HepG2 (cell line): ENCODE data around the gene TADA2A. TPM values are rescaled to one million over a fixed set of nuclear protein-coding genes. Genes with fewer than 3 reads are reported as not detected.
A peak's percentile ranks its signal among the peaks of the same experiment; 100 is the strongest.

Source experiments
- ADNP ChIP-seq: sonication (generic); formaldehyde crosslinking; IDR thresholded peaks from 2 replicates; pipeline ENCODE4 v1.4.0; 2020; ENCODE audit warnings: missing genetic modification reagents
- BRD4 ChIP-seq: sonication (generic); formaldehyde crosslinking; IDR thresholded peaks from 2 replicates; pipeline ENCODE4 v1.4.0; 2020; ENCODE audit warnings: missing genetic modification reagents
- CREM ChIP-seq, 2 experiments: sonication (generic) in 1 of 2; formaldehyde crosslinking in 1 of 2; IDR thresholded peaks; 2 replicates each; pipeline versions ENCODE4 v1.4.0 to v1.6.1; 2016 to 2020; ENCODE audit warnings: antibody characterized with exemption in 1 of 2, mild to moderate bottlenecking in 1 of 2, missing genetic modification reagents in 1 of 2
- DPF2 ChIP-seq: sonication (generic); formaldehyde crosslinking; IDR thresholded peaks from 2 replicates; pipeline ENCODE4 v1.4.0; 2020; ENCODE audit warnings: mild to moderate bottlenecking, low read depth, missing genetic modification reagents, borderline replicate concordance
- GFI1 ChIP-seq: sonication (generic); formaldehyde crosslinking; IDR thresholded peaks from 2 replicates; pipeline ENCODE4 v1.5.0; 2020; ENCODE audit warnings: missing genetic modification reagents, mild to moderate bottlenecking, borderline replicate concordance
- GTF3A ChIP-seq: sonication (generic); formaldehyde crosslinking; conservative IDR thresholded peaks from 2 replicates; pipeline ENCODE4 v1.4.0; 2020; ENCODE audit warnings: mild to moderate bottlenecking, missing genetic modification reagents
- KDM1A ChIP-seq: IDR thresholded peaks from 2 replicates; pipeline ENCODE4 v1.6.1; 2016; ENCODE audit warnings: missing compliant biosample characterization
- MBD4 ChIP-seq: IDR thresholded peaks from 2 replicates; pipeline ENCODE4 v1.6.1; 2012; ENCODE audit warnings: low read length, inconsistent platforms, borderline replicate concordance
- NCOA1 ChIP-seq: sonication (generic); formaldehyde crosslinking; IDR thresholded peaks from 2 replicates; pipeline ENCODE4 v1.9.0; 2021; ENCODE audit warnings: missing genetic modification reagents
- NFKBIZ ChIP-seq: IDR thresholded peaks from 2 replicates; pipeline ENCODE4 v1.6.1; 2018; ENCODE audit warnings: missing genetic modification reagents, missing compliant biosample characterization
- PPARG ChIP-seq: conservative IDR thresholded peaks from 2 replicates; pipeline ENCODE4 v1.6.1; 2016; ENCODE audit warnings: missing biosample characterization, missing genetic modification reagents
- SAP130 ChIP-seq: IDR thresholded peaks from 2 replicates; pipeline ENCODE4 v1.6.1; 2016; ENCODE audit warnings: low read depth
- SATB2 ChIP-seq: sonication (generic); formaldehyde crosslinking; IDR thresholded peaks from 2 replicates; pipeline ENCODE4 v1.5.0; 2020; ENCODE audit warnings: missing genetic modification reagents
- SNAPC2 ChIP-seq: sonication (generic); formaldehyde crosslinking; IDR thresholded peaks from 2 replicates; pipeline ENCODE4 v1.8.1; 2022; ENCODE audit warnings: mild to moderate bottlenecking, missing genetic modification reagents
- YY1 ChIP-seq: IDR thresholded peaks from 2 replicates; pipeline ENCODE4 v1.6.1; 2011; ENCODE audit warnings: low read length, low read depth, moderate library complexity, mild to moderate bottlenecking; ENCODE audit not compliant: insufficient read depth, insufficient replicate concordance
- ZNF207 ChIP-seq: fragments of 450-650 bp; IDR thresholded peaks from 2 replicates; pipeline ENCODE4 v1.6.1; 2016; ENCODE audit warnings: antibody characterized with exemption, borderline replicate concordance
- ZNF326 ChIP-seq: sonication (generic); formaldehyde crosslinking; IDR thresholded peaks from 2 replicates; pipeline ENCODE4 v1.4.0; 2020; ENCODE audit warnings: missing genetic modification reagents, borderline replicate concordance
- ZNF383 ChIP-seq: sonication (generic); formaldehyde crosslinking; IDR thresholded peaks from 2 replicates; pipeline ENCODE4 v1.4.0; 2020; ENCODE audit warnings: missing genetic modification reagents, mild to moderate bottlenecking, borderline replicate concordance
- ZNF44 ChIP-seq: sonication (generic); formaldehyde crosslinking; IDR thresholded peaks from 2 replicates; pipeline ENCODE4 v1.5.1; 2020; ENCODE audit warnings: mild to moderate bottlenecking, missing genetic modification reagents
- ZNF547 ChIP-seq: sonication (generic); formaldehyde crosslinking; IDR thresholded peaks from 2 replicates; pipeline ENCODE4 v1.5.1; 2020; ENCODE audit warnings: mild to moderate bottlenecking, missing genetic modification reagents
- ZNF598 ChIP-seq: sonication (generic); formaldehyde crosslinking; IDR thresholded peaks from 2 replicates; pipeline ENCODE4 v1.5.1; 2020; ENCODE audit warnings: mild to moderate bottlenecking, missing genetic modification reagents, borderline replicate concordance
- ZNF616 ChIP-seq: sonication (generic); formaldehyde crosslinking; IDR thresholded peaks from 2 replicates; pipeline ENCODE4 v1.5.0; 2020; ENCODE audit warnings: low read depth, mild to moderate bottlenecking, missing genetic modification reagents
- ZNF670 ChIP-seq: sonication (generic); formaldehyde crosslinking; IDR thresholded peaks from 2 replicates; pipeline ENCODE4 v1.8.0; 2022; ENCODE audit warnings: mild to moderate bottlenecking, missing genetic modification reagents, borderline replicate concordance
- ZNF713 ChIP-seq: sonication (generic); formaldehyde crosslinking; IDR thresholded peaks from 2 replicates; pipeline ENCODE4 v1.4.0; 2020; ENCODE audit warnings: mild to moderate bottlenecking, missing genetic modification reagents
- polyA plus RNA-seq, 8 experiments: library from polyadenylated mRNA; depleted of rRNA in 3 of 8; stranded (reverse) in 7 of 8; unstranded in 1 of 8; fragments of >200 nt; fragmentation: Illumina TruSeq in 4 of 8; extraction: Trizol in 4 of 8; gene quantifications; 2 replicates each; pipeline versions ENCODE4 v1.2.1 to v1.2.3, GENCODE V29; 2011 to 2016; ENCODE audit warnings: low read depth in 4 of 8, missing spikeins in 1 of 8, mixed read lengths in 1 of 8; ENCODE audit not compliant: insufficient read depth in 1 of 8
- total RNA-seq, 5 experiments: library from RNA; depleted of rRNA; stranded (reverse); fragments of >200 nt; fragmentation: Illumina TruSeq; extraction: Trizol; gene quantifications; 2 replicates each; pipeline ENCODE4 v1.2.3, GENCODE V29; 2016; ENCODE audit warnings: low read depth in 1 of 5
- TF ChIP-seq, protein P1 (sequence below): sonication (generic); formaldehyde crosslinking; IDR thresholded peaks from 2 replicates; pipeline ENCODE4 v1.5.1; 2020; ENCODE audit warnings: mild to moderate bottlenecking, missing genetic modification reagents
- TF ChIP-seq, protein P2 (sequence below): conservative IDR thresholded peaks from 2 replicates; pipeline ENCODE4 v1.6.1; 2018; ENCODE audit warnings: missing genetic modification reagents
- TF ChIP-seq, protein P3 (sequence below): sonication (generic); formaldehyde crosslinking; IDR thresholded peaks from 2 replicates; pipeline ENCODE4 v1.8.0; 2022; ENCODE audit warnings: mild to moderate bottlenecking, missing genetic modification reagents

Gene TADA2A
- total and polyA plus RNA-seq, 2 of the 13 experiments (the other 11 are each of a cell fraction or from before 2014, with no cell fraction given), result 8.0 to 14.0 TPM

DNA sequence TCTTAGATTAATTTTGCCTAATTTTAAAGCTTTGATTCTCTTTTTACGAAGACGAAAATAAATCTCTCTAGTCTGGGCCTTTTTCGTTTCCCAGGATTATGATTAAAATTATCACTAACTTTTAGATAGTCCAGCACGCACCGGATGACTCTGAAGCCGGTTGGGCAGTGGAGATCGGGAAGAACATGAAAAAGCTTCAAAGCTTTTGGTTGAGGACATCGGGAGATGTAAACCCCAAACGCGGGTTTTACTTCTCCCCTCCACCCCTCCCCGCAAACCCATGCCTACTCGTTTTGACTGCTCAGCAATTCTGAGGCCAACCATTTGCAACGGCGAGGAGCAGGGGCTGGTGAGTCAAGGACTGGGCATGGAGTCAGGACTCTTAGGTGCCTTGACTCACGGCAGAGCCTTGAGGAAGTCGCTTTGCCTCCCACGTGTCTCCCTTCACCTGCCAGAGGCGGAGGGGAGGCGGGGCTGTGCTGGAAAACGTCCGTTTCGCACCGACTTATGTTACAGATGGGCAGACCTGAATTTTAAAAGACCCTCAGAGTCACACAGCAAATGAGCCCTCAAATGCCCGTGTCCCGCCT lies 82.0 kb downstream of the TADA2A start (continued):
- TF ChIP-seq ZNF670 (CRISPR knock-in tag) (no peak), ZNF713 (no peak), GFI1 (CRISPR knock-in tag) (no peak; the same call in 1 of the 2 replicates), ZNF598 (CRISPR knock-in tag) (peak; percentile 73; the same call in 1 of the 2 replicates), ZNF547 (CRISPR knock-in tag) (peak; percentile 69; the same call in 1 of the 2 replicates), ZNF207 (no peak), SAP130 (CRISPR knock-in tag) (peak; percentile 10; the same call in 1 of the 2 replicates), NFKBIZ (no peak), SATB2 (CRISPR knock-in tag) (no peak; the same call in 1 of the 2 replicates), YY1 (no peak), KDM1A (no peak), DPF2 (CRISPR knock-in tag) (no peak), SNAPC2 (CRISPR knock-in tag) (no peak), MBD4 (no peak), ZNF44 (CRISPR knock-in tag) (no peak), ZNF383 (CRISPR knock-in tag) (no peak), CREM (IDR thresholded peaks at IDR 0.05) (no peak; the same call in 1 of the 2 replicates), CREM (CRISPR knock-in tag; IDR thresholded peaks at IDR 0.05) (no peak), PPARG (no peak), NCOA1 (CRISPR knock-in tag) (no peak), GTF3A (CRISPR knock-in tag) (no peak), ZNF616 (CRISPR knock-in tag) (no peak), ADNP (CRISPR knock-in tag) (no peak), BRD4 (CRISPR knock-in tag) (peak; percentile 68; the same call in 1 of the 2 replicates), ZNF326 (CRISPR knock-in tag) (no peak)
- TF ChIP-seq, protein P1, sequence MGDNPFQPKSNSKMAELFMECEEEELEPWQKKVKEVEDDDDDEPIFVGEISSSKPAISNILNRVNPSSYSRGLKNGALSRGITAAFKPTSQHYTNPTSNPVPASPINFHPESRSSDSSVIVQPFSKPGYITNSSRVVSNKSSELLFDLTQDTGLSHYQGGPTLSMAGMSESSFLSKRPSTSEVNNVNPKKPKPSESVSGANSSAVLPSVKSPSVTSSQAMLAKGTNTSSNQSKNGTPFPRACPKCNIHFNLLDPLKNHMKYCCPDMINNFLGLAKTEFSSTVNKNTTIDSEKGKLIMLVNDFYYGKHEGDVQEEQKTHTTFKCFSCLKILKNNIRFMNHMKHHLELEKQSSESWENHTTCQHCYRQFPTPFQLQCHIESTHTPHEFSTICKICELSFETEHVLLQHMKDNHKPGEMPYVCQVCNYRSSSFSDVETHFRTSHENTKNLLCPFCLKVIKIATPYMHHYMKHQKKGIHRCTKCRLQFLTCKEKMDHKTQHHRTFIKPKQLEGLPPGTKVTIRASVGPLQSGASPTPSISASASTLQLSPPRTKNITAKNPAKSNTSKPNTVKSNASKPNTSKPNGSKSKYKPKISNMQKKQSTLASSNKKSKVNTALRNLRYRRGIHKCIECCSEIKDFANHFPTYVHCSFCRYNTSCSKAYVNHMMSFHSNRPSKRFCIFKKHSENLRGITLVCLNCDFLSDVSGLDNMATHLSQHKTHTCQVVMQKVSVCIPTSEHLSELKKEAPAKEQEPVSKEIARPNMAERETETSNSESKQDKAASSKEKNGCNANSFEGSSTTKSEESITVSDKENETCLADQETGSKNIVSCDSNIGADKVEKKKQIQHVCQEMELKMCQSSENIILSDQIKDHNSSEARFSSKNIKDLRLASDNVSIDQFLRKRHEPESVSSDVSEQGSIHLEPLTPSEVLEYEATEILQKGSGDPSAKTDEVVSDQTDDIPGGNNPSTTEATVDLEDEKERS (CRISPR knock-in tag), result no peak
- TF ChIP-seq, protein P2, sequence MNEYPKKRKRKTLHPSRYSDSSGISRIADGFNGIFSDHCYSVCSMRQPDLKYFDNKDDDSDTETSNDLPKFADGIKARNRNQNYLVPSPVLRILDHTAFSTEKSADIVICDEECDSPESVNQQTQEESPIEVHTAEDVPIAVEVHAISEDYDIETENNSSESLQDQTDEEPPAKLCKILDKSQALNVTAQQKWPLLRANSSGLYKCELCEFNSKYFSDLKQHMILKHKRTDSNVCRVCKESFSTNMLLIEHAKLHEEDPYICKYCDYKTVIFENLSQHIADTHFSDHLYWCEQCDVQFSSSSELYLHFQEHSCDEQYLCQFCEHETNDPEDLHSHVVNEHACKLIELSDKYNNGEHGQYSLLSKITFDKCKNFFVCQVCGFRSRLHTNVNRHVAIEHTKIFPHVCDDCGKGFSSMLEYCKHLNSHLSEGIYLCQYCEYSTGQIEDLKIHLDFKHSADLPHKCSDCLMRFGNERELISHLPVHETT, result no peak
- TF ChIP-seq, protein P3, sequence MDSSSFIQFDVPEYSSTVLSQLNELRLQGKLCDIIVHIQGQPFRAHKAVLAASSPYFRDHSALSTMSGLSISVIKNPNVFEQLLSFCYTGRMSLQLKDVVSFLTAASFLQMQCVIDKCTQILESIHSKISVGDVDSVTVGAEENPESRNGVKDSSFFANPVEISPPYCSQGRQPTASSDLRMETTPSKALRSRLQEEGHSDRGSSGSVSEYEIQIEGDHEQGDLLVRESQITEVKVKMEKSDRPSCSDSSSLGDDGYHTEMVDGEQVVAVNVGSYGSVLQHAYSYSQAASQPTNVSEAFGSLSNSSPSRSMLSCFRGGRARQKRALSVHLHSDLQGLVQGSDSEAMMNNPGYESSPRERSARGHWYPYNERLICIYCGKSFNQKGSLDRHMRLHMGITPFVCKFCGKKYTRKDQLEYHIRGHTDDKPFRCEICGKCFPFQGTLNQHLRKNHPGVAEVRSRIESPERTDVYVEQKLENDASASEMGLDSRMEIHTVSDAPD (CRISPR knock-in tag), result no peak
